ENCODE results near the gene OPCML.

DNA sequence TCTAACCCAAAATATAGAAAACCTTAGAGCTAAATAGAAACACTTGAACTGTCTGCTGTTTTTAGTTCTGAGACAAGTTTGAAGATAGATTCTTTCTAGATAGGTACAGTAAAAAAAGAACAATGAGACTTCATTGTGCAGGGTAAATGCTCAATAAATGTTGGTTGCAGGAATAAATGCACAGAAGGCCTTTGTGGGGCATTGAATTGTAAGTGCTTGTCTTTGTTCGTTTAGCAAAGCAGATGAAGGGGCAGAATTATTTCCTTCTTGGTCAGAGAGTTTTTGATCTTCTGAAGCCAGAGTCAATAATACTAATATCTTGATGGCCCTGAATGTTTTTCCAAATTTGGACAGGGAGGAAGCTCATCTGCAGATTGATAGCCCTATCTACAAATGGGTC lies 340.4 kb downstream of the OPCML start:
- no peak for TF ChIP-seq CTCF (IDR thresholded peaks at IDR 0.05; ENCODE audit: low read length)
- TF ChIP-seq EZH2 (optimal IDR thresholded peaks at IDR 0.05; ENCODE audit: low read depth, low read length): no peak
- no peak for TF ChIP-seq EZH2phosphoT487 (IDR thresholded peaks at IDR 0.05; ENCODE audit: low read length)
